Endothelial cell of umbilical vein (primary cell): ENCODE data around the gene SLC6A7. TPM values are rescaled to one million over a fixed set of nuclear protein-coding genes. Genes with fewer than 3 reads are reported as not detected.

Experiments
- BruUV-seq: library from RNA; stranded (reverse); fragments of 400-500 nt; replicated peaks from 2 replicates; lab custom pipeline; 2021; lab: Mats Ljungman, UMichigan
- CTCF ChIA-PET: fragments of 300-600, 350-600 bp; sonication (Branson Sonifier 250); formaldehyde crosslinking; loops from one replicate; lab custom pipeline; 2021; ENCODE audit warnings: antibody characterized with exemption, inconsistent platforms; lab: Charles Lee
- POLR2A ChIA-PET: fragments of 300-600, 350-600 bp; sonication (Branson Sonifier 250); formaldehyde crosslinking; loops from one replicate; lab custom pipeline; 2021; ENCODE audit warnings: antibody characterized with exemption, inconsistent platforms; lab: Charles Lee
- DNase-seq: peaks from one replicate; pipeline ENCODE4 v3.0.0-alpha.2; 2011; ENCODE audit warnings: low read depth, low spot score
- FAIRE-seq: peaks from 2 replicates; lab custom pipeline; 2011; peaks lifted over from hg19 to GRCh38; lab: Jason Lieb, UNC
- H2AFZ ChIP-seq: 2 replicates; pipeline ENCODE4 v1.6.0; 2012; ENCODE audit warnings: low read depth, low read length, control low read depth, inconsistent platforms
- H3K27ac ChIP-seq: 2 replicates; pipeline ENCODE4 v1.5.1; 2011; ENCODE audit warnings: low read depth, mild to moderate bottlenecking, control low read depth, low read length, moderate library complexity; ENCODE audit not compliant: insufficient read depth
- H3K27me3 ChIP-seq, 2 experiments: 2 replicates each; pipeline versions ENCODE4 v1.6.0 to v1.6.1; 2011; ENCODE audit warnings: low read length in 2 of 2, mixed read lengths in 1 of 2; ENCODE audit not compliant: control insufficient read depth in 2 of 2, insufficient read depth in 2 of 2
- H3K36me3 ChIP-seq, 2 experiments: 2 replicates in 1 of 2; 3 replicates in 1 of 2; pipeline ENCODE4 v1.5.1; 2011; ENCODE audit warnings: low read length in 2 of 2, mild to moderate bottlenecking in 1 of 2, moderate library complexity in 1 of 2; ENCODE audit not compliant: control insufficient read depth in 2 of 2, insufficient read depth in 2 of 2; ENCODE audit errors: extremely low read depth in 1 of 2
- H3K4me1 ChIP-seq: 3 replicates; pipeline ENCODE4 v1.5.1; 2011; ENCODE audit warnings: mild to moderate bottlenecking, low read length; ENCODE audit not compliant: control insufficient read depth, insufficient read depth; ENCODE audit errors: extremely low read depth
- H3K4me2 ChIP-seq: 2 replicates; pipeline ENCODE4 v1.6.1; 2011; ENCODE audit warnings: low read length, control low read depth, mixed read lengths; ENCODE audit not compliant: insufficient read depth
- H3K4me3 ChIP-seq, 3 experiments: fragments of 200-600 bp in 1 of 3; sonication (generic), shearing (Covaris generic) in 1 of 3; replicated peaks in 1 of 3; 2 replicates each; pipeline ENCODE4 v1.5.1; 2011 to 2016; ENCODE audit warnings: control low read depth in 3 of 3, low read length in 3 of 3, mild to moderate bottlenecking in 2 of 3, inconsistent platforms in 1 of 3, low read depth in 1 of 3, moderate library complexity in 1 of 3; ENCODE audit not compliant: insufficient read depth in 1 of 3
- H3K79me2 ChIP-seq: 2 replicates; pipeline ENCODE4 v1.6.0; 2012; ENCODE audit warnings: low read length, inconsistent platforms; ENCODE audit not compliant: control insufficient read depth, insufficient read depth
- H3K9ac ChIP-seq: replicated peaks from 2 replicates; pipeline ENCODE3; 2011; ENCODE audit warnings: low read length, control low read depth; ENCODE audit not compliant: insufficient read depth; ENCODE audit errors: extremely low read depth
- H3K9me1 ChIP-seq: replicated peaks from 3 replicates; pipeline ENCODE4 v1.6.0; 2011; ENCODE audit warnings: mild to moderate bottlenecking, low read length; ENCODE audit not compliant: control insufficient read depth, insufficient read depth; ENCODE audit errors: extremely low read depth
- H3K9me3 ChIP-seq: replicated peaks from 2 replicates; pipeline ENCODE4 v1.5.1; 2012; ENCODE audit warnings: low read length, inconsistent platforms; ENCODE audit not compliant: control insufficient read depth, insufficient read depth
- H4K20me1 ChIP-seq: replicated peaks from 2 replicates; pipeline ENCODE3; 2011; ENCODE audit warnings: mild to moderate bottlenecking, low read length; ENCODE audit not compliant: control insufficient read depth, insufficient read depth; ENCODE audit errors: extremely low read depth
- EZH2 ChIP-seq: IDR thresholded peaks from 2 replicates; pipeline ENCODE4 v1.6.1; 2012; ENCODE audit warnings: borderline replicate concordance, low read depth, mild to moderate bottlenecking, moderate library complexity, low read length, inconsistent platforms; ENCODE audit not compliant: severe bottlenecking
- FOS ChIP-seq: IDR thresholded peaks from 2 replicates; pipeline ENCODE4 v1.6.1; 2011; ENCODE audit warnings: mild to moderate bottlenecking, low read length, moderate library complexity, borderline replicate concordance; ENCODE audit not compliant: insufficient read depth
- GATA2 ChIP-seq: IDR thresholded peaks from 2 replicates; pipeline ENCODE4 v1.7.0; 2011; ENCODE audit warnings: low read depth, mild to moderate bottlenecking, moderate library complexity, mixed read lengths, low read length; ENCODE audit not compliant: insufficient read length, insufficient read depth
- JUN ChIP-seq: IDR thresholded peaks from 2 replicates; pipeline ENCODE4 v1.6.1; 2011; ENCODE audit warnings: borderline replicate concordance, low read depth; ENCODE audit not compliant: insufficient read length, insufficient read depth
- MYC ChIP-seq: IDR thresholded peaks from one replicate; pipeline ENCODE4 v1.6.1; 2011; ENCODE audit warnings: mild to moderate bottlenecking, low read depth, low read length
- POLR2A ChIP-seq: IDR thresholded peaks from 2 replicates; pipeline ENCODE4 v1.6.1; 2012; ENCODE audit warnings: low read depth, mild to moderate bottlenecking, control low read depth, low read length
- POLR2AphosphoS5 ChIP-seq: IDR thresholded peaks from 2 replicates; pipeline ENCODE4 v1.6.1; 2012; ENCODE audit warnings: low read depth, mild to moderate bottlenecking, control low read depth, low read length, moderate library complexity; ENCODE audit not compliant: insufficient read depth
- dilution Hi-C: fragments of 300-500 bp; cut with MboI; formaldehyde crosslinking; loops from one replicate; pipeline ENCODE4 v1.15.0; 2019; ENCODE audit warnings: low sequenced_read_pairs; ENCODE audit not compliant: extremely low pct_ligation_motif_present
- intact Hi-C: fragments of 100-400 bp; cut with micrococcal nuclease; formaldehyde crosslinking; loops from one replicate; pipeline ENCODE4 v1.10.0; 2022
- polyA plus RNA-seq, 4 experiments: library from polyadenylated mRNA; depleted of rRNA in 3 of 4; stranded (reverse) in 3 of 4; unstranded in 1 of 4; fragments of >200 nt; gene quantifications; 2 replicates each; pipeline versions ENCODE4 v1.2.1 to v1.2.3, GENCODE V29; 2011 to 2012; ENCODE audit warnings: missing spikeins in 1 of 4
- total RNA-seq: library from RNA; stranded (reverse); gene quantifications from 2 replicates; pipeline ENCODE4 v1.2.3, GENCODE V29; 2021
- TF ChIP-seq, protein P1 (sequence below), 2 donors: IDR thresholded peaks; 1 replicate in 1 of 2; 2 replicates in 1 of 2; pipeline ENCODE4 v1.5.1; 2011; ENCODE audit warnings: low read length in 2 of 2, mild to moderate bottlenecking in 2 of 2, moderate library complexity in 2 of 2, control low read depth in 1 of 2, inconsistent platforms in 1 of 2, low read depth in 1 of 2; ENCODE audit not compliant: insufficient read depth in 1 of 2; ENCODE audit errors: extremely low read depth in 1 of 2
- TF ChIP-seq, protein P2 (sequence below): IDR thresholded peaks from 2 replicates; pipeline ENCODE4 v1.6.1; 2011; ENCODE audit not compliant: insufficient read depth, insufficient read length

Gene SLC6A7
- total and polyA plus RNA-seq, 2 donors (not counting 3 experiments of a cell fraction or from before 2014, with no cell fraction given) = not detected

DNA sequence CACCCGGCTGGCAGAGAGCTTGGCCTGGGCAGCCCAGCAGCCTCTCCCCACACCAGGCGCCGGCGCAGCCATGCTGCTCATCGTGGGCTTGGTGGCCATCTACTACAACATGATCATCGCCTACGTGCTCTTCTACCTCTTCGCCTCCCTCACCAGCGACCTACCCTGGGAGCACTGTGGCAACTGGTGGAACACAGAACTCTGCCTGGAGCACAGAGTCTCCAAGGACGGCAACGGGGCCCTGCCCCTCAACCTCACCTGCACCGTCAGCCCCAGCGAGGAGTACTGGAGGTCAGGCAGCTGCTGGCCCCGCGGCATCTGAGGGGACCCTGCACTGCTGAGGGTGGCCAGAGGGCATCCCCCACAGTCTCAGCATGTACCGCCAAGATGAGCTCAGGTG, 7.1 kb downstream of the SLC6A7 start:
- ChIA-PET POLR2A (no interaction called here), CTCF (interaction anchor here (1.2 kb wide), 1 partner anchor 34 kb away, joined by 4 read pairs; no protein-coding TSS in a partner anchor)
- H3K36me3 ChIP-seq = no peaks in the 10 kb centered on the region
- H3K4me2 ChIP-seq = no peak overlapping the region
- FAIRE-seq = no peak
- no peak overlapping the region for H3K9ac ChIP-seq
- intact Hi-C loops (no loop called here), dilution Hi-C loops (no loop called here)
- H3K9me1 ChIP-seq = no peaks in the 10 kb centered on the region
- H3K79me2 ChIP-seq = no peaks in the 10 kb centered on the region
- TF ChIP-seq JUN (no peak), POLR2A (no peak), MYC (no peak), POLR2AphosphoS5 (no peak)
- no peaks in the 10 kb centered on the region for H3K4me1 ChIP-seq
- no peak overlapping the region for H2AFZ ChIP-seq
- BruUV-seq = no TSS peak
- no peak overlapping the region for H3K4me3 ChIP-seq
- H3K27me3 ChIP-seq = peaks cover 16 to 17% of the 10 kb centered on the region in 2 experiments
- no peak overlapping the region for H3K27ac ChIP-seq
- H3K9me3 ChIP-seq = no peaks in the 10 kb centered on the region
- no peaks in the 10 kb centered on the region for H4K20me1 ChIP-seq
- DNase-seq = no peak

DNA sequence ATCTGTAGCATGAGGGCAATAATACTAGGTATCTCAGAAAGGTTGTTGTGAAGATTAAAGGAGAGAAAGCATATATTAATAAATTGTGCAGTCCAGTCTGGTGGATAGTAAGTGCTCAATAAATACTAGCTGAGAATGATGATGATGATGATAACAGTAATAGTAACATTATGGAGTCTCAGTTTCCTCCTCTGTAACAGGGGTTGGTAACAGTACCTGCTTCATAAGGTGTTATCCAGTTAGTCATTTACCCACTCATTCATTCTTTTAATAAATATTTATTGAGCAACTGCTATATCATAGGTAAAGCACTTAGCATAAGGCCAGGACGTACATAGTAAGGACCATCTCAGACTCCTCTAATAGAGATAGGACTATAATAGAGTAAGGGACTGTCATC, 7.6 kb downstream of the SLC6A7 start:
- Histone ChIP-seq H2AFZ (no peak overlapping the region), H3K36me3 (no peaks in the 10 kb centered on the region), H4K20me1 (no peaks in the 10 kb centered on the region), H3K4me1 (no peaks in the 10 kb centered on the region), H3K4me3 (no peak overlapping the region), H3K27me3 (peaks cover 11 to 15% of the 10 kb centered on the region in 2 experiments), H3K79me2 (no peaks in the 10 kb centered on the region), H3K27ac (no peak overlapping the region), H3K4me2 (no peak overlapping the region), H3K9me1 (no peaks in the 10 kb centered on the region), H3K9ac (no peak overlapping the region), H3K9me3 (no peaks in the 10 kb centered on the region)
- no TSS peak for BruUV-seq
- intact Hi-C loops = no loop called here
- dilution Hi-C loops = no loop called here
- CTCF ChIA-PET = interaction anchor here (1.2 kb wide), 1 partner anchor 35 kb away, joined by 4 read pairs; no protein-coding TSS in a partner anchor
- POLR2A ChIA-PET = no interaction called here
- TF ChIP-seq POLR2A (no peak), EZH2 (no peak), POLR2AphosphoS5 (no peak), FOS (no peak), GATA2 (no peak), JUN (no peak), MYC (no peak)
- TF ChIP-seq, protein P1, sequence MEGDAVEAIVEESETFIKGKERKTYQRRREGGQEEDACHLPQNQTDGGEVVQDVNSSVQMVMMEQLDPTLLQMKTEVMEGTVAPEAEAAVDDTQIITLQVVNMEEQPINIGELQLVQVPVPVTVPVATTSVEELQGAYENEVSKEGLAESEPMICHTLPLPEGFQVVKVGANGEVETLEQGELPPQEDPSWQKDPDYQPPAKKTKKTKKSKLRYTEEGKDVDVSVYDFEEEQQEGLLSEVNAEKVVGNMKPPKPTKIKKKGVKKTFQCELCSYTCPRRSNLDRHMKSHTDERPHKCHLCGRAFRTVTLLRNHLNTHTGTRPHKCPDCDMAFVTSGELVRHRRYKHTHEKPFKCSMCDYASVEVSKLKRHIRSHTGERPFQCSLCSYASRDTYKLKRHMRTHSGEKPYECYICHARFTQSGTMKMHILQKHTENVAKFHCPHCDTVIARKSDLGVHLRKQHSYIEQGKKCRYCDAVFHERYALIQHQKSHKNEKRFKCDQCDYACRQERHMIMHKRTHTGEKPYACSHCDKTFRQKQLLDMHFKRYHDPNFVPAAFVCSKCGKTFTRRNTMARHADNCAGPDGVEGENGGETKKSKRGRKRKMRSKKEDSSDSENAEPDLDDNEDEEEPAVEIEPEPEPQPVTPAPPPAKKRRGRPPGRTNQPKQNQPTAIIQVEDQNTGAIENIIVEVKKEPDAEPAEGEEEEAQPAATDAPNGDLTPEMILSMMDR (IDR thresholded peaks at IDR 0.05; ENCODE audit: extremely low read depth in 1 of 2, insufficient read depth in 1 of 2, low read depth in 1 of 2, low read length in 2 of 2) = no peak
- TF ChIP-seq, protein P2, sequence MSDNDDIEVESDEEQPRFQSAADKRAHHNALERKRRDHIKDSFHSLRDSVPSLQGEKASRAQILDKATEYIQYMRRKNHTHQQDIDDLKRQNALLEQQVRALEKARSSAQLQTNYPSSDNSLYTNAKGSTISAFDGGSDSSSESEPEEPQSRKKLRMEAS = no peak
- no peak for DNase-seq
- FAIRE-seq = no peak
